Measurements from ENCODE around the gene PSME2. TPM values are rescaled to one million over a fixed set of nuclear protein-coding genes. Genes with fewer than 3 reads are reported as not detected.
A peak's percentile ranks its signal among the peaks of the same experiment; 100 is the strongest.

The PSME2 gene
- total RNA-seq, 1 donor from 2014 or later = 285 TPM

DNA sequence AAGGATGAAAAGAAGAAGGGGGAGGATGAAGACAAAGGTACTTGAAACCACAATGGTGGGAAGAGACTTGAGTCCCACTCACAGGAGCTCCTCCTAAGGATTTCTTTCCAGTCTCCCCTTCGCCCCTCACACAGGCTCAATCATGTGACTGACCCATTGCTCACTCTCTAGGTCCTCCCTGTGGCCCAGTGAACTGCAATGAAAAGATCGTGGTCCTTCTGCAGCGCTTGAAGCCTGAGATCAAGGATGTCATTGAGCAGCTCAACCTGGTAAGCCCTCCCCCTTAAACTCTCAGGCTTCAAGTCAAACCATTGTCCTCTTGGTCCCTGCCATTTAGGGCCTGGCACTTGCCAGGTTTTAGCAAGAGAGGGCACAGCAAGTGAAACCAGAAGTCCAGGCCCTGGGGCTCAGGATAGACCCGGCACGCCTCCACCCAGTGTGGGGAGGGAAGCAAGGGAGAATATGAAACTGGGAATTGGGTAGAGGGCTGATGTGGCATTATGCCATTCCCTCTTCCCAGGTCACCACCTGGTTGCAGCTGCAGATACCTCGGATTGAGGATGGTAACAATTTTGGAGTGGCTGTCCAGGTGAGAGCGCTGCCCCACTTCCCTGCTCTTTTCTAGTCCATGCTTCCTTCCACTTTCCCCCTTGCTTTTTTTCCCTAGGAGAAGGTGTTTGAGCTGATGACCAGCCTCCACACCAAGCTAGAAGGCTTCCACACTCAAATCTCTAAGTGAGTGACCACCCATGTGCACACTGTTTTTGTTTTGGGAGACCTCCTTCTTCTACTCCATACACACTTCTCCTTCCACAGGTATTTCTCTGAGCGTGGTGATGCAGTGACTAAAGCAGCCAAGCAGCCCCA is 8.6 kb downstream of the PSME2 start:
- peaks cover 59% of the 10 kb centered on the region for H3K4me1 Mint-ChIP-seq

DNA sequence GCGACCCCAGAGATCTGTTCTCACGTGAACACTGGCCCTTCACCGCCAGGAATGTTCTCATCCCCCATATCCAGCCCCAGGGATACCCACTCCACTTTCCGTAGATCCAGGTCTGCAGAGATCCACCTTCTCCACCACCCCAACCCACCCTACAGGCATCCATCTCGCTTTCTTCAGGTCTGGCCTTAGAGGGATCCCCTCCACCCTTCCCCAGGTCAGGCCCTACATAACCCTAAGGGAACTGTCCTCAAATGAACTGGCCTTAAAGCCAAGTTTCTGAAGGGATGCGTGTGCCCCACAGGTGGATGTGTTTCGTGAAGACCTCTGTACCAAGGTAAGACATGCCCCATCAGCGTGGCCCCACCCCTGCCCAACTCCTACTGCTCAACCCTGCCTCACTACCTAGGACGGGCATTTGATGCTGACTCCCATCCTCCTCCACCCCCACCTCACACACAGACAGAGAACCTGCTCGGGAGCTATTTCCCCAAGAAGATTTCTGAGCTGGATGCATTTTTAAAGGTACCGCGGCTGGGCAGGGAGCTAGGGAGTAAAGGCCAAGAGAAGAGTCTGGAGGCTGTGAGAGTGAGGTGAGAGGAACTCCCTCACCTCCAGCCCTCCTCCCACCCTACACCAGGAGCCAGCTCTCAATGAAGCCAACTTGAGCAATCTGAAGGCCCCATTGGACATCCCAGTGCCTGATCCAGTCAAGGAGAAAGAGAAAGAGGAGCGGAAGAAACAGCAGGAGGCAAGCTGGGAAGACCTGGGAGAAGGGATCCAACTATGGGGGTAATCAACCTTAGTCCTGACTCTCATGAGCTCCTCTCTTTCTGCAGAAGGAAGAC is 9.5 kb downstream of the PSME2 start:
- intact Hi-C loops (cut with micrococcal nuclease) = loop anchor here (1.0 kb wide), 6 partner anchors 9 to 294 kb away; partner anchors contain the start of genes DCAF11, IRF9, NRL and PCK2
- Mint-ChIP-seq H3K36me3 (ENCODE audit: low read depth) (peaks cover 43% of the 10 kb centered on the region), H3K27me3 (no peaks in the 10 kb centered on the region), H3K4me1 (peaks cover 61% of the 10 kb centered on the region), H3K9me3 (no peaks in the 10 kb centered on the region), H3K27ac (peak overlapping the region; percentile 90), H3K4me3 (peak overlapping the region; percentile 91)
- TF ChIP-seq, protein P1, sequence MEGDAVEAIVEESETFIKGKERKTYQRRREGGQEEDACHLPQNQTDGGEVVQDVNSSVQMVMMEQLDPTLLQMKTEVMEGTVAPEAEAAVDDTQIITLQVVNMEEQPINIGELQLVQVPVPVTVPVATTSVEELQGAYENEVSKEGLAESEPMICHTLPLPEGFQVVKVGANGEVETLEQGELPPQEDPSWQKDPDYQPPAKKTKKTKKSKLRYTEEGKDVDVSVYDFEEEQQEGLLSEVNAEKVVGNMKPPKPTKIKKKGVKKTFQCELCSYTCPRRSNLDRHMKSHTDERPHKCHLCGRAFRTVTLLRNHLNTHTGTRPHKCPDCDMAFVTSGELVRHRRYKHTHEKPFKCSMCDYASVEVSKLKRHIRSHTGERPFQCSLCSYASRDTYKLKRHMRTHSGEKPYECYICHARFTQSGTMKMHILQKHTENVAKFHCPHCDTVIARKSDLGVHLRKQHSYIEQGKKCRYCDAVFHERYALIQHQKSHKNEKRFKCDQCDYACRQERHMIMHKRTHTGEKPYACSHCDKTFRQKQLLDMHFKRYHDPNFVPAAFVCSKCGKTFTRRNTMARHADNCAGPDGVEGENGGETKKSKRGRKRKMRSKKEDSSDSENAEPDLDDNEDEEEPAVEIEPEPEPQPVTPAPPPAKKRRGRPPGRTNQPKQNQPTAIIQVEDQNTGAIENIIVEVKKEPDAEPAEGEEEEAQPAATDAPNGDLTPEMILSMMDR (IDR thresholded peaks at IDR 0.05) = no peak
- POLR2A ChIA-PET = interaction anchor here (0.6 to 9.4 kb wide), 24 partner anchors 10 to 834 kb away, joined by 3 to 239 read pairs (median 6); partner anchors contain the start of genes CHMP4A, DCAF11, IPO4 and IRF9
- CTCF ChIA-PET = interaction anchor here (0.6 to 2.7 kb wide), 7 partner anchors 9 to 28 kb away, joined by 3 to 13 read pairs (median 5); partner anchors contain the start of genes DCAF11, NRL, PSME2 and RNF31
- DNase-seq (no peak), ATAC-seq (ENCODE audit: low read depth) (no peak)

More for the DNA sequence above, 8.6 kb downstream of the PSME2 start:
- DNase-seq (no peak), ATAC-seq (ENCODE audit: low read depth) (no peak)
- Mint-ChIP-seq H3K4me3 (peak overlapping the region; percentile 35), H3K27me3 (no peaks in the 10 kb centered on the region), H3K9me3 (no peaks in the 10 kb centered on the region), H3K36me3 (ENCODE audit: low read depth) (peaks cover 46% of the 10 kb centered on the region), H3K27ac (peak overlapping the region; percentile 90)
- CTCF ChIA-PET = interaction anchor here (0.6 to 2.7 kb wide), 7 partner anchors 8 to 155 kb away, joined by 3 to 13 read pairs (median 3); partner anchors contain the start of genes IRF9, PSME2 and RNF31
- POLR2A ChIA-PET = interaction anchor here (0.6 to 9.4 kb wide), 9 partner anchors 9 to 133 kb away, joined by 3 to 239 read pairs (median 11); partner anchors contain the start of genes CHMP4A, DCAF11, IPO4 and IRF9
- TF ChIP-seq, protein P1 (IDR thresholded peaks at IDR 0.05) = no peak
- intact Hi-C loops (cut with micrococcal nuclease) = no loop called here

DNA sequence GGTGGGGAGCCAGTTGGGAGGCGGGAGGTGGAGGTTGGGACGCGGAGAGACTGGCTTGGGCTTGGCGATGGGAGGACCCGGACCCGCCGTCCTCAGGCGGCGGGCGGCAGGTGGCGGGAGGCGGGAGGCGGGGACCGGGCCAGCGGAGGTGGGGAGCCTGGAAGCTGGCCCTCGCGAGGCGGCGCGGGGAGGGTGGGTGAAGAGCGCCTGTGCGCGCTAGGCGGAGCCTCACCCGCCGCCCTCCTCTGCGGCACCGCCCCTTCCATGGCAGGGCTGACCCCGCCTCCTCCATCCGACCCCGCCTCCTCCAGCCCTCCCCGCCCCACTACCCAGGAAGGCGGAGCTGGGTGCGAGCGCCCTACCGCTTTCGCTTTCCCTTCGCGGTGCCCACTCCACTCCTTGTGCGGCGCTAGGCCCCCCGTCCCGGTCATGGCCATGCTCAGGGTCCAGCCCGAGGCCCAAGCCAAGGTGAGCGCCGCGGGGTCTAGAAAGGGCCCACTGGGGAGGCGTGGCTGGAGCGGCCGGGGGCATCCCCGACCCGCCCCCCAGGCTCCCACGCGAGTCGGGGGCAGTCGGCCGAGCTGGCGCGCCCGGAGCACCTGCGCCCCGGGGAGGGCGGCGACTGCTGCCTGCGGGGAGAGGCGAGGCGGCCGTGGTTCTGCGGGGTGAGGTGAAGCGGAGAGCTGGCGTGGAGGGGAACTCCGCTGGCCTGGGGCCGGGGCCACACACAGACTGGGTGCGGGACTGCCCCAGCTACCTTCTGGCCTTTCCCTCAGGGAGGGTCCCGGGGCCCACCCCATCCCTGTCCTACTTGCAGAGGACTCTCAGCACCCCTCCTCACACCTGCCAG is 10.4 kb downstream of the PSME2 start, which contains the start of gene PSME1:
Gene PSME1, plus strand, starts transcription at position 361 of the 850 bp plus-strand sequence. Its CDS starts 69 bp downstream, at position 430.
- TF ChIP-seq, protein P1 (IDR thresholded peaks at IDR 0.05) = no peak
- peak; percentile 97 for ATAC-seq (ENCODE audit: low read depth)
- peak; percentile 94 for DNase-seq
- POLR2A ChIA-PET = interaction anchor here (0.6 to 9.4 kb wide), 36 partner anchors 9 to 1264 kb away, joined by 3 to 239 read pairs (median 5); partner anchors contain the start of genes CHMP4A, DCAF11, IPO4 and IRF9
- CTCF ChIA-PET = interaction anchor here (1.0 to 2.7 kb wide), 8 partner anchors 10 to 27 kb away, joined by 3 to 13 read pairs (median 5); partner anchors contain the start of genes DCAF11, IRF9, NRL and PSME2
- Mint-ChIP-seq H3K4me3 (peak within 1 kb of the TSS; percentile 91), H3K4me1 (peaks cover 57% of the 10 kb centered on the region), H3K36me3 (ENCODE audit: low read depth) (peaks cover 36% of the 10 kb centered on the region), H3K27me3 (no peaks in the 10 kb centered on the region), H3K9me3 (no peaks in the 10 kb centered on the region), H3K27ac (peak within 1 kb of the TSS; percentile 90)
- intact Hi-C loops (cut with micrococcal nuclease) = loop anchor here (1.0 kb wide), 7 partner anchors 10 to 295 kb away; partner anchors contain the start of genes DCAF11, IRF9, NRL and PCK2

DNA sequence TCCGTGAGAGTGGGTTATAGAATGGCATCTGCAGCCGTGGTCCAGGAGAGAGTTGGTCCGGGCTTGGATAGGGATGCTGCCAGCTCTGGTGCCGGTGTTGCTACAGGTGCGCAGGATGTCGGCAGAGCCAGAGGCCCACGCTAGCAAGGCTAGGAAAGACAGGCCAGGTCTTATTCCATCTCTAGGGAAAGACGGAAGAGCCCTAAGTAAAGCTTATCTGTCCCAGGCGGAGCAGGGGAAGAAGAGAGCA is 10.9 kb downstream of the PSME2 start:
- peak overlapping the region; percentile 91 for H3K4me3 Mint-ChIP-seq
- CTCF ChIA-PET = interaction anchor here (1.0 to 2.7 kb wide), 8 partner anchors 11 to 27 kb away, joined by 3 to 13 read pairs (median 5); partner anchors contain the start of genes DCAF11, IRF9, NRL and PSME2
- POLR2A ChIA-PET = interaction anchor here (0.6 to 9.4 kb wide), 28 partner anchors 9 to 1263 kb away, joined by 3 to 239 read pairs (median 8); partner anchors contain the start of genes CHMP4A, DCAF11, IPO4 and IRF9
- ATAC-seq (ENCODE audit: low read depth) (no peak), DNase-seq (no peak)
- intact Hi-C loops (cut with micrococcal nuclease) = loop anchor here (1.0 kb wide), 1 partner anchor 12 kb away; no protein-coding TSS in a partner anchor
- no peaks in the 10 kb centered on the region for H3K9me3 Mint-ChIP-seq
- no peaks in the 10 kb centered on the region for H3K27me3 Mint-ChIP-seq
- TF ChIP-seq, protein P1 (IDR thresholded peaks at IDR 0.05) = no peak
- peak overlapping the region; percentile 90 for H3K27ac Mint-ChIP-seq
- H3K4me1 Mint-ChIP-seq = peaks cover 52% of the 10 kb centered on the region
- H3K36me3 Mint-ChIP-seq (ENCODE audit: low read depth) = peaks cover 39% of the 10 kb centered on the region
